AG10803 (cell line): ENCODE measurements around the gene GDAP1L1.

Experiments
- DNase-seq: peaks from one replicate; pipeline ENCODE4 v3.0.0; 2010; ENCODE audit warnings: low read depth
- H3K4me3 ChIP-seq: 2 replicates; pipeline ENCODE4 v1.5.1; 2011; ENCODE audit warnings: mild to moderate bottlenecking, low read length, control low read depth
- TF ChIP-seq, protein P1 (sequence below): conservative IDR thresholded peaks from 2 replicates; pipeline ENCODE4 v1.5.1; 2011; ENCODE audit warnings: mild to moderate bottlenecking, low read length, control low read depth, inconsistent platforms

GDAP1L1 gene

DNA sequence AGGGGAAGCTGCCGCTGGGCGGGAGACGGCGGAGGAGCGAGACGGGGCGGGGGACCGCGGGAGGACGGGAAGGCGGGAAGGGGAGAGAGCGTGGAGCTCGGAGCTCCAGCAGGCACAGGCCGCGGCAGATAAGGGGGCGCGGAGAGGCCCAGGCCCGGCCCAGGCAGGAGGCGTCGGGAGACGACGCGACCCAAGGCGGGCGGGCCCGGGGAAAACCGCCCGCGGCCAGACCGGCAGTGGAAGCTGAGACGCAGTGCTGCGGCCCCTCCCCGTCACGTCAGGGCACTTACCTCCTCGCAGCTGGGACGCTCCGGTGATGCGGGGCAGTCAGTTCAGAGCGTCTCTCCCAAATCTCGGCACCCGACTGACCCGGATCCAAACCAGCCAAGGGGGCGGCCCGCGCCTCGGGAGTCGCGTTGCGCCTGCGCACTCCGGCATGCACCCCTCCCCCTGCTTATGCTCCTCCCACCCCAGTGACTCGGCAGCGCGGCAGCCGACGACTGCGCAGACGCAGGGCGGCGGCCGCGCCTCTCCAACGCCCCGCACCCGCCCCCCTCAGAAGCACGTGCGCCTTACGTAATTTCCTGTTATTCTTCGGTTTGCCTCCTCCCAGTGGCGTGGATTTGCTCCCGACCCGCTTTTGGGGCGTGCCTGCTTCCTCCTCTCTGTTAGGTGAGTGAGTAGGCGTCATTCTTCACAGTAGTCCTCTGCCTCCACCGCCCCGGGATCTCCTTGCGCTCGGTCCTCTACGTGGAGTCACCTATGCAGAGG lies 36.5 kb upstream of the GDAP1L1 start, which contains the start of gene OSER1:
TSS of gene OSER1 (minus strand) at position 366 of the 771 bp plus-strand sequence. CDS start 3,814 bp downstream, outside the sequence.
- peak within 1 kb of the TSS; percentile 90 for H3K4me3 ChIP-seq
- TF ChIP-seq, protein P1, sequence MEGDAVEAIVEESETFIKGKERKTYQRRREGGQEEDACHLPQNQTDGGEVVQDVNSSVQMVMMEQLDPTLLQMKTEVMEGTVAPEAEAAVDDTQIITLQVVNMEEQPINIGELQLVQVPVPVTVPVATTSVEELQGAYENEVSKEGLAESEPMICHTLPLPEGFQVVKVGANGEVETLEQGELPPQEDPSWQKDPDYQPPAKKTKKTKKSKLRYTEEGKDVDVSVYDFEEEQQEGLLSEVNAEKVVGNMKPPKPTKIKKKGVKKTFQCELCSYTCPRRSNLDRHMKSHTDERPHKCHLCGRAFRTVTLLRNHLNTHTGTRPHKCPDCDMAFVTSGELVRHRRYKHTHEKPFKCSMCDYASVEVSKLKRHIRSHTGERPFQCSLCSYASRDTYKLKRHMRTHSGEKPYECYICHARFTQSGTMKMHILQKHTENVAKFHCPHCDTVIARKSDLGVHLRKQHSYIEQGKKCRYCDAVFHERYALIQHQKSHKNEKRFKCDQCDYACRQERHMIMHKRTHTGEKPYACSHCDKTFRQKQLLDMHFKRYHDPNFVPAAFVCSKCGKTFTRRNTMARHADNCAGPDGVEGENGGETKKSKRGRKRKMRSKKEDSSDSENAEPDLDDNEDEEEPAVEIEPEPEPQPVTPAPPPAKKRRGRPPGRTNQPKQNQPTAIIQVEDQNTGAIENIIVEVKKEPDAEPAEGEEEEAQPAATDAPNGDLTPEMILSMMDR: no peak

DNA sequence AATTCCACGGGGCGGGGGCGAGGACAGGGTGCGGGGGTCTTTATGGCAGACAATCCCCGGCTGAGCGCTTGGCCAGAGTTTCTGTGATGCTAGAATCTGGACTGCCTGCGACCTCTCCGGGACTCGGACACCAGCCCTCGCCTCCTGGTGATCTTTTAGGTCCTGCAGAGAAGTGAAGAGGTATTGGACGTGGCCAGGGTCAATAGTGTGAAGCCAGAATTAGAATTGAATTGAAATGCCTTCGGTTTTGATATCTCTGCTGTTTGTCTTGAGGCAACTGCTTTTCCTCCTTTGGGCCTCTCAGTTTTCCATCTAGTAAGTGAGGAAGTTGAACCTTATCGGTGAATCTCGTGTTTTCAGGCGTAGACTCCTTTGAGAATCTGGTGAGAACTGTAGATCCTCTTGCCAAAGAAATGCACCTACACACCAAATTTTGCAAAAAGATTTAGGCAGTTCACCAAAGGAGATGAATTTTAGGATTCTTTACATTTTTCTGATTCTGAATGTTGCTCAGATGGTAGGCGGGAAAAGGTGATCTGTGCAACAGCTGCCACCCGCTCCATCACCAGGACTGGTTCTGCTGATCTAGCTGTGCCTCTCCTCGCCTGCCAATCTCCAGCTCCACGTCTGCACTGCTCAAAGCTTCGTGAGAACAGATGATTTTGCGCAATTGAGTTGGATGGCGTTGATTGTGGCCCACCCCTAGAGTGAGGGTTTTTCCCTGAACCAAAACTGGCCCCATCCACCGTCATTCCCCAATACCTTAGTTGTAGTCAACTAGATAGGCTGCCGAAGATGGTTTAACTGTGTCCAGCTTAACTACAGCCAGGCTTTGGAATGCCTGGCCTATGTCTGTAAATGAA lies 35.7 kb upstream of the GDAP1L1 start:
- DNase-seq: peak; percentile 74

More for the DNA sequence above, 36.5 kb upstream of the GDAP1L1 start, which contains the start of gene OSER1:
- peak; percentile 96 for DNase-seq

DNA sequence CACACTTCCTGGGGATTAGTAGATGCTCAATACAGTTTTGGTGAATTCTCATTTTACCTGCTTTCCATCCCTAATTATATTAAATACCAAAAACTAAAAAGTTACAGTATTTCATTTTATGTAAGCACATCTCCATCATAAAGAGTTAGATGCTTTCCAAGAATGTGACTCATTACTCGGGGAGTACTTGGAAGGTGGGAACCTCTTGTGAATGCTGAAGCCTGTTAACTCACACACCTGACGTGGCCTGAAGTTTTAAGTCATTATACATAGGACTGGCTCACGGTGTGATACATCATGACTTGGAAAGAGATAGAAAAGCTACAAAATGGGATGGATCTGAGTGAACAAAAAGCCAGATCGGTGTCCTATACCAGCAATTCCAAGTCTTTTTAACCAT lies 34.3 kb upstream of the GDAP1L1 start:
- TF ChIP-seq, protein P1: no peak
- H3K4me3 ChIP-seq: no peak overlapping the region
- DNase-seq: no peak

More for the DNA sequence above, 35.7 kb upstream of the GDAP1L1 start:
- H3K4me3 ChIP-seq: peak overlapping the region; percentile 86
- TF ChIP-seq, protein P1: no peak

DNA sequence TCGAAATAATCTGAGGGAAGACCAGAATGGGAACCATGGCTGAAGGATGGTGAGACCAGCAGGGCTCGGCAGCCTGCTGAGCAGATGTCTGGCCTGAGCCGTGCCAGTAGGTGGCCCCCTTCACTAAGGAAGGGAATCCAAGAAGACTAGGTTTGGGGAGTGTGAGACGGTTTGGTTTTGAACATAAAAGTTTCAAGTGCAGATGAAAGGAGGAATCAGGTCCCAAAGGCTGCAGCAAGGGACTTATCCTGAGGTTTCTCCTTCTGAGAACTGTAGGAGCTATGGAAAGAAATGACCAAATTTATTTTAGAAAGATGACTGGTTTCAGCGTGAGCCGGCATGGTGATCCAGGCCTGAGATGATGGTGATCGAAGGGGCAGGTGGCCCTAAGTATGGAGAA lies 32.0 kb upstream of the GDAP1L1 start:
- no peak overlapping the region for H3K4me3 ChIP-seq
- DNase-seq: peak; percentile 66
- TF ChIP-seq, protein P1: peak; percentile 82

DNA sequence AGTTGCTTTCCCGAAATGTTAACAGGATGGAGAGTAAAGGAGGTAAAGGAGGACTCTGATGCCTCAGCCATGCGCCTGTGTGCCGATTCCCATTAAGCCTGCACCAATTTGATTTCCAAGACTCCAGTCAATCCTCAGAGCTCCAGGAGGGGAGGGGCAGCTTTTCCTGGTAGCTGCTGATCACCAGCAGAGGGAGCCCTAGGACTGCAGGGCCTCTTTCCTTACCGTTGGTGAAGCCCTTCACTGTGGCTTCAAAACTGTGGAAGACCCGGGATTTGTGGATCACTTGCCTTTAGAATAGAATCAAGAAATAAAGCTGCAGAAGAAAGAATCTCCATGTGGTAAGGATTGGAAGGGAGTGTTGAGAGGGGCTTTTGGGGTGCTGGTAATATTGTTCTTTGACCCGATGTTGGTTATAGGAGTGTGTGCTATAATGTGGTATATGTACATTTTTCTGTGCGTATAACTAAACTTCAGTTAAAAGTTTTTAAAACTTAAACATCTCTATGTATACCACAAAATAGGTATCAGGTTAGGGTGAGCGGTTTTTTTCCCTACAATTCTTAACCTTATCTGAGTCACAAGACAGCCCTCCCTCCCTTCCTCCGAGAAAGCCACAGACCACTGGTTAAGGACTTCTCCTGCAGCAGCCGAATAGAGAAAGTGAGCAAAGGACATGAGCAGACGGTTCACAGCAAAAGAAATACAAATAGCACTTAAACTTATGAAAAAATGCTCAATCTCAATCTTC lies 29.6 kb upstream of the GDAP1L1 start:
- no peak overlapping the region for H3K4me3 ChIP-seq
- DNase-seq: peak; percentile 64
- TF ChIP-seq, protein P1: peak; percentile 97

DNA sequence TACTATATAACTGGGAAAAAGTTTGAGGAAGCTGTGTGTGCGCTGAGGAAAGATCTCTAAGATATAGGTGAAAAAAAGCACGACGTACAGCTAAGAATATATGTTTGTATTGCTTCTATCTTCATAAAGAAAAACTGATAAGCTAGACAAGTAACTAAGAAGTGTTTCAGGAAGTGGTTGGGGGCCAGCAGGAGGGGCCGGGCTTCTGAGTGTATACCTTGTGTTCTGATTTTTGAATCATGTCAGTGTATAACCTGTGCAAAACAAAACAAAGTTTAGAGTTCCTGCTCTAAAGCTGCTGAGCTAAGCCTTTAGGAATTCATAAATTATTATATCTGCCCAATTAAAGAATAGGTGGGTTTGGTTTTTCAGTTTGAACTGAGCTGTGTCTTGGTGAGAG lies 28.7 kb upstream of the GDAP1L1 start:
- TF ChIP-seq, protein P1: no peak
- no peak overlapping the region for H3K4me3 ChIP-seq
- DNase-seq: no peak
